Activated CD8-positive, alpha-beta memory T cell treated with anti-CD3 and anti-CD28 coated beads for 4 hours (primary cell): Measurements from ENCODE around the gene COL8A1.

Experiments used
- DNase-seq, 2 donors: peaks; one replicate each; pipeline ENCODE4 v3.0.0-alpha.2; 2020; ENCODE audit warnings: low read depth in 2 of 2

The COL8A1 gene

GRCh38 chr3:99639579-99639978, 1.2 kb downstream of the COL8A1 start:
- no peak for DNase-seq

GRCh38 chr3:99640214-99640851, 1.9 kb downstream of the COL8A1 start:
- DNase-seq, result no peak

- no peak for DNase-seq
Observed at GRCh38 chr3:99641480-99641879, 3.1 kb downstream of the COL8A1 start.

GRCh38 chr3:99641982-99642381, 3.6 kb downstream of the COL8A1 start:
- no peak for DNase-seq

- DNase-seq, result no peak
Observed at GRCh38 chr3:99644017-99644416, 5.6 kb downstream of the COL8A1 start.

GRCh38 chr3:99644746-99645145, 6.4 kb downstream of the COL8A1 start:
- no peak for DNase-seq

- no peak for DNase-seq
Observed at GRCh38 chr3:99645277-99646106, 7.1 kb downstream of the COL8A1 start.

GRCh38 chr3:99646107-99646435, 7.7 kb downstream of the COL8A1 start:
- no peak for DNase-seq

GRCh38 chr3:99647081-99647480, 8.7 kb downstream of the COL8A1 start:
- DNase-seq, result no peak

- no peak for DNase-seq
Observed at GRCh38 chr3:99648101-99648500, 9.7 kb downstream of the COL8A1 start.

- no peak for DNase-seq
Observed at GRCh38 chr3:99648516-99648915, 10.1 kb downstream of the COL8A1 start.

- DNase-seq, result no peak
Observed at GRCh38 chr3:99651531-99651930, 13.1 kb downstream of the COL8A1 start.

- no peak for DNase-seq
Observed at GRCh38 chr3:99656624-99657023, 18.2 kb downstream of the COL8A1 start.

GRCh38 chr3:99658274-99658673, 19.9 kb downstream of the COL8A1 start:
- DNase-seq, result no peak

GRCh38 chr3:99659032-99659431, 20.6 kb downstream of the COL8A1 start:
- DNase-seq, result no peak

GRCh38 chr3:99659951-99660350, 21.6 kb downstream of the COL8A1 start:
- DNase-seq, result no peak

- DNase-seq, result no peak
Observed at GRCh38 chr3:99662838-99663570, 24.6 kb downstream of the COL8A1 start.

GRCh38 chr3:99663977-99664376, 25.6 kb downstream of the COL8A1 start:
- DNase-seq, result no peak

- DNase-seq, result no peak
Observed at GRCh38 chr3:99665017-99665416, 26.6 kb downstream of the COL8A1 start.

- DNase-seq, result no peak
Observed at GRCh38 chr3:99666201-99666600, 27.8 kb downstream of the COL8A1 start.

- DNase-seq, result no peak
Observed at GRCh38 chr3:99668044-99668443, 29.6 kb downstream of the COL8A1 start.

GRCh38 chr3:99669879-99670555, 31.6 kb downstream of the COL8A1 start:
- DNase-seq, result no peak
